Heart left ventricle (tissue), 16 donors: ENCODE measurements around the gene INSR. TPM values are rescaled to one million over a fixed set of nuclear protein-coding genes. Genes with fewer than 3 reads are reported as not detected.

Experiments used
- ATAC-seq, 4 donors: fragments of 200-7000 bp; cut with Tn5 transposase; one replicate each; pipeline ENCODE4 v1.9.1; 2020 to 2022; ENCODE audit warnings: moderate library complexity in 4 of 4, mild to moderate bottlenecking in 3 of 4, moderate number of reproducible peaks in 1 of 4
- DNase-seq, 5 donors: peaks; one replicate each; pipeline ENCODE4 v3.0.0-alpha.2; 2020
- H3K27ac ChIP-seq, 12 donors: fragments of 200-600 bp; sonication (generic) in 4 of 12; one replicate each; pipeline versions ENCODE4 v1.5.0 to v1.8.0; 2016 to 2022; ENCODE audit warnings: mild to moderate bottlenecking in 2 of 12
- H3K27me3 ChIP-seq, 9 donors: fragments of 200-600 bp; sonication (generic) in 2 of 9; one replicate each; pipeline versions ENCODE4 v1.5.1 to v1.8.0; 2016 to 2022; ENCODE audit warnings: mild to moderate bottlenecking in 3 of 9
- H3K36me3 ChIP-seq, 9 donors: fragments of 200-600 bp; sonication (generic) in 2 of 9; one replicate each; pipeline versions ENCODE4 v1.5.0 to v1.8.0; 2018 to 2022; ENCODE audit warnings: mild to moderate bottlenecking in 2 of 9
- H3K4me1 ChIP-seq, 12 donors: fragments of 200-600 bp; sonication (generic) in 4 of 12; one replicate each; pipeline versions ENCODE4 v1.5.0 to v1.8.0; 2016 to 2022; ENCODE audit warnings: mild to moderate bottlenecking in 3 of 12
- H3K4me3 ChIP-seq, 12 donors: fragments of 200-600 bp; sonication (generic) in 4 of 12; one replicate each; pipeline versions ENCODE4 v1.5.0 to v1.8.0; 2017 to 2022; ENCODE audit warnings: mild to moderate bottlenecking in 9 of 12, moderate library complexity in 4 of 12
- H3K9me3 ChIP-seq, 12 donors: fragments of 200-600 bp; sonication (generic) in 4 of 12; one replicate each; pipeline versions ENCODE4 v1.5.0 to v1.8.0; 2016 to 2022; ENCODE audit warnings: mild to moderate bottlenecking in 1 of 12
- CTCF ChIP-seq, 12 donors: fragments of 200-600 bp; sonication (generic) in 4 of 12; IDR thresholded peaks; one replicate each; pipeline versions ENCODE4 v1.5.0 to v1.8.0; 2018 to 2022; ENCODE audit warnings: antibody characterized with exemption in 12 of 12, mild to moderate bottlenecking in 5 of 12
- POLR2A ChIP-seq, 2 donors: fragments of 450-650 bp; IDR thresholded peaks; one replicate each; pipeline ENCODE4 v1.6.1; 2017; ENCODE audit warnings: antibody characterized with exemption in 2 of 2, mild to moderate bottlenecking in 2 of 2, moderate library complexity in 2 of 2
- WGBS, 4 donors: extraction: QIAGEN DNeasy Blood & Tissue Kit in 2 of 4; methylation state at CpG; one replicate each; pipeline versions ENCODE4 v1.1.5 to v1.1.7; 2013 to 2018; 5-methylcytosine and 5-hydroxymethylcytosine counted together
- intact Hi-C, 10 donors: fragments of 100-400 bp; cut with DNase I; formaldehyde crosslinking; loops; one replicate each; pipeline versions ENCODE4 v1.11.1 to v1.14.2; 2022
- polyA plus RNA-seq, 2 donors: library from polyadenylated mRNA; stranded (reverse); fragments of 200-250 nt; gene quantifications; one replicate each; pipeline ENCODE4 v1.2.3, GENCODE V29; 2013
- total RNA-seq, 9 donors: library from RNA; depleted of rRNA in 2 of 9; stranded (reverse); fragments of >200 nt in 2 of 9; fragmentation: NEBNext Ultra II Directional in 3 of 9; extraction: Animal tissue kit (Norgen Biotek cat#: 25700) in 3 of 9; gene quantifications; one replicate each; pipeline versions ENCODE4 v1.1.0 to v1.2.4, GENCODE V29; 2016 to 2023
- donor health status: ischemic (EF 13 %, LVEDD 7.1; RV severe dilation, severe dysfunction).
- donor health status: healthy with polysubstance abuse.
- donor health status: DM: no; HTN: yes; CAD: no.
- donor health status: DM: no; HTN: no; CAD: no.
- donor health status: ischemic (EF 25% LVEDD 6.9; RV normal size, moderate dysfunction).
- donor health status: ischemic (EF 25% LVEDD 5.7; RV mildly dilated, moderate dysfunction).
- donor health status: healthy.
- donor health status: DM: yes; HTN: yes; CAD: no.
- donor health status: ischemic (EF 35%, LVEDD 5.7; RV mildly dilated, moderate dysfunction).
- donor health status: nonischemic (EF 11% LVEDD 7.7; RV severe dilation, severe dysfunction).
- donor health status: DM: yes; HTN: yes; CAD: no.
- donor health status: PGD.
- donor health status: ischemic (EF 29% LVEDD 5.4; RV normal size, mild dysfunction).
- donor health status: nonischemic (EF 23%, LVEDD 6.1; RV moderate dilation, normal function).

INSR gene
- total and polyA plus RNA-seq, 11 donors, result 28.7 to 221 (median 98.8) TPM

- no peaks in the 10 kb centered on the region for H3K27me3 ChIP-seq
- no peak for DNase-seq
- H3K27ac ChIP-seq, result no peak overlapping the region
- WGBS, 4 donors, result 83 to 90% (median 85%) methylated on average over 4 of the region's 4 CpGs
- H3K36me3 ChIP-seq, result no peaks in the 10 kb centered on the region
- TF ChIP-seq CTCF (IDR thresholded peaks at IDR 0.05) (no peak), POLR2A (IDR thresholded peaks at IDR 0.05) (no peak)
- ATAC-seq, result no peak
- H3K9me3 ChIP-seq, result no peaks in the 10 kb centered on the region
- intact Hi-C loops, result loop anchor here in 2 of 10 donors (5.0 kb wide), 2 partner anchors 34 to 39 kb away; partner anchors contain the start of gene INSR (in 1 of the 2)
- H3K4me1 ChIP-seq, result peaks cover 0 to 15% (median 7%) of the 10 kb centered on the region in 12 donors
- H3K4me3 ChIP-seq, result no peak overlapping the region
These were observed 37.2 kb upstream of the INSR start for GRCh38 chr19:7331446-7331845.

GRCh38 chr19:7328647-7329046 lies 34.4 kb upstream of the INSR start:
- H3K27ac ChIP-seq, result no peak overlapping the region
- DNase-seq (no peak), ATAC-seq (no peak)
- H3K4me3 ChIP-seq, result no peak overlapping the region
- H3K9me3 ChIP-seq, result peaks cover 0 to 11% (median 4%) of the 10 kb centered on the region in 12 donors
- 88 to 94% (median 91%) methylated on average over 4 of the region's 4 CpGs for WGBS, 4 donors
- H3K27me3 ChIP-seq, result no peaks in the 10 kb centered on the region
- H3K4me1 ChIP-seq, result peaks cover 0 to 9% (median 1%) of the 10 kb centered on the region in 12 donors
- H3K36me3 ChIP-seq, result no peaks in the 10 kb centered on the region
- TF ChIP-seq POLR2A (IDR thresholded peaks at IDR 0.05) (no peak), CTCF (IDR thresholded peaks at IDR 0.05) (no peak)
- intact Hi-C loops, result no loop called here

GRCh38 chr19:7327802-7328201 lies 33.6 kb upstream of the INSR start:
- WGBS, 4 donors, result 69 to 81% (median 78%) methylated on average over 1 of the region's 1 CpG

More at GRCh38 chr19:7327802-7328201, 33.6 kb upstream of the INSR start:
- Histone ChIP-seq H3K27me3 (no peaks in the 10 kb centered on the region), H3K36me3 (no peaks in the 10 kb centered on the region), H3K27ac (no peak overlapping the region), H3K4me3 (no peak overlapping the region), H3K9me3 (peaks cover 0 to 11% (median 4%) of the 10 kb centered on the region in 12 donors), H3K4me1 (peaks cover 0 to 2% (median 0%) of the 10 kb centered on the region in 12 donors)
- DNase-seq, result no peak
- no peak for ATAC-seq
- no peak for TF ChIP-seq CTCF (IDR thresholded peaks at IDR 0.05)
- TF ChIP-seq POLR2A (IDR thresholded peaks at IDR 0.05), result no peak
- intact Hi-C loops, result no loop called here
